GOT3 (cell line): Measurements from ENCODE around the gene NUAK1.
"Not testable (repeated sequence)": the region's sequence is repeated elsewhere in the genome, so short reads cannot be mapped to it uniquely, and the experiment has no call there.

Experiments used
- DNase-seq: peaks from one replicate; lab custom pipeline; 2025; ENCODE audit warnings: mixed read lengths; lab: John Stamatoyannopoulos, UW

The NUAK1 gene

DNA sequence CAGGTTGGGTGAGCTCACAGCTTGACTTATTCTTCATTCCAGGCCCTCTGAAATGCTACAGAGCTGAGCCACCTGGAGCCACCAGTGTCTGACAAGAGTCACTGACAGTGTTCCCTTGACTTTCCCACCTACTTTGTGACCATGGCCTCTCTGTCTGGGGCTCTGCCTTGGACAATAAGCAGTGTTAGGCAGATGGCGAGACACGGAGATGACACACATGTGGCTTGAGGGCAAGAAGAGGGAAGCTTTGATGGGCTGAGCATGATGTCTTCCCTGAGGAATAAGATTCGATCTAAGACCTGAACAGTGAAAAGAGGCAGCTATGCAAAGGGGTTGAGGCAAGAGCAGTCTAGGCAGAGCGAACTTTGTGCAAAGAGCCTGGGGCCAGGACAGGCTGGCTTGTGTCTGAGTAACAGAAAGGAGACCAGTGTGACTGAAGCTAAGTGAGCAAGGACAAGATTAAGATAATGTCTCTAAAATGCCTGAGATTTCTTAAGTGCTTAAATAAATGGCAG lies 105.5 kb downstream of the NUAK1 start:
- DNase-seq, result no peak

- no peak for DNase-seq
These were observed 106.2 kb downstream of the NUAK1 start for GRCh38 chr12:106032623-106032925.

GRCh38 chr12:106031761-106032622 lies 106.8 kb downstream of the NUAK1 start:
- no peak for DNase-seq

DNA sequence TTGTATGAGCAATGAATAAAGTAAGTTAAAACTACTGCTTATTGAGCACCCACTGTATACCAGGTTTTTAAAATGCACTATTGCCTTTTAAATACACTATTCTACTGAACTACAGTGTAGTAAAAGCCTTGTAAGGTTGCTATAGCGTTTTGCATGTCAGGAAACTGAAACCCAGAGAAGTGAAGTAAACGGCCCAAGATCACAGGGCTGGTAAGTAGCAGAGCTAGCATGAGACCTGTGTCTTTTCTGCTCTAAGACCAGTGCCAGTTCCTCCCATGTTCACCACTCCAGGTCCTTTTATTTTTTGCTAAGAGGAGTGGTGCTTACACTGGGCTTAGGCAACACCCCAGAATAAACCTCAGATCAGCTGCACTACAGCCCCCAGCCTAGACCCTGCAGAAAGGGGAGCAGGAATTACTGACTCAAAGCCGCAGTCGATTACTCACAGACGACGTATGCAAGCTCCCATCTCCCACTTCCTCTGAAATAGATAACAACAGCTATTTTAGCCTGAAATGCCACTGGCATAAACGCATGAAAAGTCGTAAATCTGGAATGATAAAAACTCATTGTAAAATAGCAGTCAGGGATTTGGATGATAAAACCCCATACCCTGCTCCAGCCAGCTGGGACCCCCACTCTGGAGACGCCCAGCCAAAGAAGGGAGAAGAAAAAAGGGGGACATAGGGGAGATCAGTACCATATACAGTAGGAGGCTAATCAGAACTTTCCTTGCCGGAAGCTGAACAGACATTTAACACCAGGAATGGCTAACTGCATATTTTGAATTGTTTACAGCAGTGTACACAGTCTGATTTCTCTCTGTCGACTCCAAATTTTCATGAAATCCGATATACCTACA lies 108.3 kb downstream of the NUAK1 start:
- no peak for DNase-seq

GRCh38 chr12:106029532-106029931 lies 109.2 kb downstream of the NUAK1 start:
- no peak for DNase-seq

GRCh38 chr12:106027911-106028310 lies 110.8 kb downstream of the NUAK1 start:
- no peak for DNase-seq

- no peak for DNase-seq
These were observed 111.5 kb downstream of the NUAK1 start for GRCh38 chr12:106027286-106027685.

DNA sequence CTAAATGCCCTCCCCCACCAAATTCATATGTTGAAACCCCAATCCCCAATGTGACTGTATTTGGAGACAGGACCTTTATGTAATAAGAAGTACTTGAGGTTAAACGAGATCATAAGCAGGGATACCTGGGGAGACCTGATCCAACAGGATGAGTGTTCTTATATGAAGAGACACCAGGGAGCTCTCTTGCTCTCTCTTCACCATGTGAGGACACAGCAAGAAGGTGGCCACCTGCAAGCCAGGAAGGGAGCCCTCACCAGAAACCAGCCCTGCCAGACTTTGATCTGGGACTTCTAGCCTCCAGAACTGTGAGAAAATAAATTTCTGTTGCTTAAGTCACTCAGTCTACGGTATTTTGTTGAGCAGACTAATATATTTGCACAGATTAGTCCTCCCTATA lies 113.6 kb downstream of the NUAK1 start:
- DNase-seq, result no peak

GRCh38 chr12:106023039-106023438 lies 115.7 kb downstream of the NUAK1 start:
- DNase-seq, result no peak

- DNase-seq, result no peak
These were observed 116.2 kb downstream of the NUAK1 start for GRCh38 chr12:106022568-106023012.

GRCh38 chr12:106021516-106021915 lies 117.2 kb downstream of the NUAK1 start:
- DNase-seq, result no peak

DNA sequence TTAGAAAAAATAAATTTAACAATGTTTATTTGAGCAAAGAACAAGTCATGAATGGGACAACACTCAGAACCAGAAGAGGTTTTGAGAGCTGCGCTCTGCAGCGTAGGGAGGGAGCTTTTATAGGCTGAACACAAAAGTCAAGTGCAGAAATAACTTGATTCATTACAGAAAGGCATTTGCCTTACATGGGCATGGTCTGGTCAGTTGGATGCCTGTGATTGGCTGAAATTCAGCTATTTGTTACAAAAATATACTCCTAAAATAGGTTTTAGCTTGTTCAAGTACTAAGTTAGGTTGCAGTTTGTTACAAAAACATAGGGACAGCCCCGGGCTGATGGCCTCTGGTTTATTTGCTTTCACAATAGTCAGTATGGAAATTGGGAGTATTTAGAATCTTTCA lies 118.0 kb downstream of the NUAK1 start:
- no peak for DNase-seq

GRCh38 chr12:106019144-106019543 lies 119.6 kb downstream of the NUAK1 start:
- no peak for DNase-seq

GRCh38 chr12:106018286-106018685 lies 120.5 kb downstream of the NUAK1 start:
- DNase-seq, result no peak

DNA sequence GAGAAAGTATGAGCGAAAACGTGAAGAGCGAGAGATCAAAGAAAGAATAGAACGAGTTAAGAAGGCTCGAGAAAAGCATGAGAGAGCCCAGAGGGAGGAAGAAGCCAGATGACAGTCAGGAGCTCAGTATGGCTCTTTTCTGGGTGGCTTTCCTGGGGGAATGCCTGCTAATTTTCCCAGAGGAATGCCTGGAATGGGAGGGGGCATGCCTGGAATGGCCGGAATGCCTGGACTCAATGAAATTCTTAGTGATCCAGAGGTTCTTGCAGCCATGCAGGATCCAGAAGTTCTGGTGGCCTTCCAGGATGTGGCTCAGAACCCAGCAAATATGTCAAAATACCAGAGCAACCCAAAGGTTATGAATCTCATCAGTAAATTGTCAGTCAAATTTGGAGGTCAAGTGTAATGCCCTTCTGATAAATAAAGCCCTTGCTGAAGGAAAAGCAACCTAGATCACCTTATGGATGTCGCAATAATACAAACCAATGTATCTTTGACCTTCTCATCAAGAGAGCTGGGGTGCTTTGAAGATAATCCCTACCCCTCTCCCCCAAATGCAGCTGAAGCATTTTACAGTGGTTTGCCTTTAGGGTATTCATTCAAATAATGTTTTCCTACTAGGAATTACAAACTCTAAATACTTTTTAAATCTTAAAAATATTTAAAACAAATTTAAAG lies 122.0 kb downstream of the NUAK1 start:
- not testable (repeated sequence) for DNase-seq

- DNase-seq, result no peak
These were observed 123.1 kb downstream of the NUAK1 start for GRCh38 chr12:106015646-106016045.

DNA sequence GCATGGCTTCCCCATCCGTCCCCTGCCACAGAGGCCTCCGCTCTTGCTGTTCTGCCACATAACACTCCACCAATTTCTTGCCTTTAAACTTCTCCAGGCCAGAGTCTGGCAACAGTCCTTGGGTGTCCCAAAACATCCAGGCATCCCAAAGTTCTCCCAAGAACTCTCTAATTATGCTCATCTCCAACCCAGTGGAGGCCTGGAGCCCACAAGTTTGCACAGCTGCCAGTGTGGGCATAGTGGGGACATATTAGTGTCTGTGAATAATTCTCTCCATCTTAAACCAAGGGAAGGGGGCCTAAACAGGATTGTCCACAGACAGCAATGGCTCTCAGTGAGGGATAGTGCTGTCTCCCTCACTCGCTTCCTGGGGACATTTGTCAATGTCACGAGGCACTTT lies 124.8 kb downstream of the NUAK1 start:
- DNase-seq, result no peak
